Measurements from ENCODE around the gene SATL1.
"Not testable (repeated sequence)": the region's sequence is repeated elsewhere in the genome, so short reads cannot be mapped to it uniquely, and the experiment has no call there.

Gene SATL1

DNA sequence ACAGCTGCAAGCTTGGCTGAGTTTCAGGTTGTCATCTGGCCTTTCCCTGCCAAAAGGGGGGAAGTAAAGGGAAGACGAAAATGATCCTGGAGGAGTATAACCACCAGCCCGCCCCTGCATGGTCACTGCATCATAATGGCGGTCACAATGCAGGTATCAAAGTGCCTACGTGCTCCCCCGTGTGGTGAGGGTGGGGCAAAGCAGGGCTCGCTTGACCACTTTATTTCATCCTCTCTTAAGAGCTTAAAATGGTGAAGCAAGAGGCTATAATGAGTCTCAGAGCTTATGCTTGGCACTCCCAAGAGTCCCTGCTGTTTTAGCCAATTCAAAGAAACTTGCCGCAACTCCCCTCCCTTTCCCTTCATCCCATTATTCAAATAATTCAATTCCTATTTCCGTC lies 134.3 kb downstream of the SATL1 start:
- DNase-seq, result no peak

DNA sequence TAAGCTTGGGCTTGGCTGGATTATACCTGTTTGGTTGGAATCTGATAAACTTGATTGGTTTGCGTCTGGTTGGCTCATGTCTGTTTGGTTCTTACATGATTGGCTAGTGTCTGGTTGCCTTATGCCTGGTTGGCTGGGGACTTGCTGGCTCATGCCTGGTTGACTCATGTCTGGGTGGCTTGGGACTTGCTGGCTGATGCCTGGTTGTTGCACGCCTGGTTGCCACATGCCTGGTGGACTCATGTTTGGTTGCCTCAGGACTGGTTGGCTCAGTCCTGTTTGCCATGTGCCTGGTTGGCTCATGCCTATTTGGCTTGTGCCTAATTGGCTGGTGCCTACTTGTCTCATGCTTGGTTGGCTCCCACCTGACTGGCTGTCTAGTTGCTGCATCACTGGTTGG lies 135.4 kb downstream of the SATL1 start:
- no peak for DNase-seq

DNA sequence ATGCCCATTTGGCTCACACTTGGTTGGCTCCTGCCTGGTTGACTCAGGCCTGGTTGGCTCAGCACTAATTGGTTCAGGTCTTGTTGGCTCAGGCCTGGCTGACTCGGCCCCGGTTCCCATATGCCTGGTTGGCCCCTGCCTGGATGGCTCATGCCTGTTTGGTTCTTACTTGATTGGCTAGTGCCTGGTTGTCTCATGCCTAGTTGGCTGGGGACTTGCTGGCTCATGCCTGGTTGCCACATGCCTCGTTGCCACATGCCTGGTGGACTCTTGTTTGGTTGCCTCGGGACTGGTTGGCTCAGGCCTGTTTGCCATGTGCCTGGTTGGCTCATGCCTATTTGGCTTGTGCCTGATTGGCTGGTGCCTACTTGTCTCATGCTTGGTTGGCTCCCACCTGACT lies 136.2 kb downstream of the SATL1 start:
- no peak for DNase-seq

DNA sequence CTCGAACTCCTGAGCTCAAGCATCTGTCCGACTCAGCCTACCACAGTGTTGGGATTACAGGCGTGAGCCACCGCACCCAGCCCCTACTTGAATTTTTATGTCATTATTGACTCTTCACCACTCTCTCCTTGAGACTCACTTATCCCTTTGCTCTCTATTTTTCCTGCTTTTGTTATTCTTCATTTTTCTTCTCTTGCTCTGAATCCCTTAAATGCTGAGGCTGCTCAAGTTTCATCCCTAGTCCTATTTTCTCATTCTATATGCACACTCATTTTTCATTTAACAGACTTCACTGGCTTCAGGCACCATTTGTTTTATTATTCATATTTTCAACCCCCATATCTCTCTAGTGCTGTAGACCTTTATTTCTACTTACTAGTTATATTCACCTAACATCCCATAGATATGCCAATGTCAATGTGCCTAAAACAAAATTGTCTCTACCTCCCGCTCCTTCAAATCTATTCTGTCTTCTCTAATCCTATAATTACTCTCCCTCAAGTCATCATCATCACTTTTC lies 154.2 kb downstream of the SATL1 start:
- DNase-seq, result no peak

DNA sequence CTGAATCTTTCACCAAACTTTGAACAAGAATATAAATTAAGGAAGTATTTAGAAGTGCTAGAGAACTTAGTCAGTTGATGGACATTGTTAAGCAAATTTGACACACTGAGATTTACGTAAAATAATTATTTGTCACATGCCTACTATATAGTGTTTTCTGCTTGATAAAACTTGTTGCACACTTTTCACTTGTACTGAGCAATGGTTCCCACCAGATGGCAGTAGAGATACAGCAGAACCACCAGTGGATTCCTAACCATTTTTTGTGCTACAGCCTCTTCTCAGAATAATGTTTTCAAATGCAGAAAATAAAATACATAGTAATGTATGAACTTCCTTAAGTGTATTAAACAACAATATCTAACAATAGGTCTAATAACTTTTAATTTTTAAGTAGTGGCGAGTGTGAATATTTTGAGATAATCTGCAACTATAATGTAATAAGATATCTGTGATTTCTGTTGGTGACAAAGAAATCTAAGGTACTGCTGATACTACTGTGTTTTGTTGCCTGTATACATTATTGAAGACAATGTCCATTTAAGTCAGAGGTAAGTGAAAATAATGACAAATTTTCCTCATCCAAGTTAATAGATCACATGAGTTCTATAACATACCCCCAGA lies 158.7 kb downstream of the SATL1 start:
- DNase-seq, result peak; percentile 8

DNA sequence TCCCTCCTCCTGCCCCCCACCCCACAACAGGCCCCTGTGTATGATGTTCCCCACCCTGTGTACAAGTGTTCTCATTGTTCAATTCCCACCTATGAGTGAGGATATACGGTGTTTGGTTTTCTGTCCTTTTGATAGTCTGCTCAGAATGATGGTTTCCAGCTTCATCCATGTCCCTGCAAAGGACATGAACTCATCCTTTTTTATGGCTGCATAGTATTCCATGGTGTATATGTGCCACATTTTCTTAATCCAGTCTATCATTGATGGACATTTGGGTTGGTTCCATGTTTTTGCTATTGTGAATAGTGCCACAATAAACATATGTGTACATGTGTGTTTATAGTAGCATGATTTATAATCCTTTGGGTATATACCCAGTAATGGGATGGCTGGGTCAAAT lies 166.3 kb downstream of the SATL1 start:
- DNase-seq, result not testable (repeated sequence)

DNA sequence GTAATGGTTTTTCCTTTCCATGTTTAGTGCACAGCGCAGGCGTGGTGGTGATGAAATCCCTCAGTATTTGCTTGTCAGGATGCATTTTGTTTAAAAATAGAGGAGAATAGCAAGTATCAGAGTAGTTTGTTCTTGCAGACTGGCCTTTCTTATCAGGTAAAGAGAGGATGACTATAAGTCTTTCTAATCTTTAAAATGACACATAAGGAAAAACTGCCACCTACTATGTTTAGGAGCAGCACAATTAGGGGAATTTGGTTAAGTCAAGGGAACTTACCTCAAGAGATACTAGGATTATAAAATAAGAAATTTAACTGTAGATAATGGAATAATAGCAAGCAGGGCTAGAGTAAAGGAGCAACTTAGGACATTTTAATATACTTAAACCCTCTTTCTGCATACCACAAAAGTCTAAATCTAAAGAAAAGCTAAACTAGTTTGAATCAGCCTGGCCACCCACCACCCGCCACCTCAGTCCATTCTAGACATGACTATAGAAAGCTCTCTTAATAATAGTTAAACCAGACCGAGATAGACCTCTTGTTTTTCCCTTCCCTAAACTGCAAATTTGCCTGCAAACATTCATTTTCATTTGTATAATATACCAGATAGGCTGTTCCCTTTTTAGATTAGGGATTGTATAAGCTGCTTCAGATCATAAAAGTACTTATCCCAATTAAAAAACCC lies 177.9 kb downstream of the SATL1 start:
- no peak for DNase-seq

DNA sequence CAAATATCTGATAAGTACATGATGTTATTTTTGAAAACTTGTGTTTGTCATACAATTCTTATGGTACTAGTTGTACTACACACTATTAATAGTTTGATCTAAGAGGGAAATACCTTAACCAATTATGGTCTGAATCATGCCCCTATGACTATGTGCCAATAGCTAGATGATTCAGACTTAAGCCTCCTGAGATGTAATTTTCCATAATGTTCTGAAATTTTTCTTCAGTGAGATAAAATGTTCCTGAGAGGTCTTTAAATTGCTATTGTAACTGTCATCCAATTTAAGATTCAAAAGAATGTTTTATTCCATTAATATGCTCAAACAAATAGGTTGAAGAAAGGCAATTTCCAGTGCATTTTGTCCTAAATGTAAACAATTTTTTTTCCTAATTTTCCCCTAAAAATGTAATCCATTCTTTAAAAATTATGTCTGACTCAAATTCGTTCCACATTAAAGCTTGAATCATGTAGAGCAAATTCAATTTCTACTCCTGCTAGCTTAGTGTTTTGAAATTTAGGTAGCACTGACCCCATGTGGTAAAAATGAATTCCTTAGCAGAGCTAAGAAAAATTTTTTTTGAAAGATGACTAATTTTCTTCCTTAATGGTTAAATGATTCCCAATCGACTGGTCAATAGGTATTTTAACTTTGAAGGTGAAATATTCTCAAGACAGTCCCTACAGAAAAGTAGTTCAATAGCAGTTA lies 190.8 kb downstream of the SATL1 start:
- DNase-seq, result no peak

DNA sequence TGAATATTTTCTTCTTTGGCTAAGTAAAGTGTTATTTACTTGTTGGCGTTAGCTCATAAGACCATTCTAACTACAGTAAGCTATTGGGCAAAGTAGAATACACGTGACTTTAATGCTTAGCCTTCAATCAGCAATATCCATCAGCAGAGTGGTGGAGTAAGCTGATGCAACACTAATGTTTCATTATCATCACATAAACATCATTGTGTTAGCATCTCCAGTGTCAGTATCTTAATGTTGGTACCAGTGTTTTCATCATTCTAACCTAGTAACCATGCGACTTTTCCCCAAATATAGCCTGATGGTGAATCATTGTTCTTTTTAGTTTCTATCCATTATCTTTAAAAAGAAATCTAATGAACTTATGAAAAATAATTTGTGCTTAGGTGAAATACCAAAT lies 191.4 kb downstream of the SATL1 start:
- no peak for DNase-seq

DNA sequence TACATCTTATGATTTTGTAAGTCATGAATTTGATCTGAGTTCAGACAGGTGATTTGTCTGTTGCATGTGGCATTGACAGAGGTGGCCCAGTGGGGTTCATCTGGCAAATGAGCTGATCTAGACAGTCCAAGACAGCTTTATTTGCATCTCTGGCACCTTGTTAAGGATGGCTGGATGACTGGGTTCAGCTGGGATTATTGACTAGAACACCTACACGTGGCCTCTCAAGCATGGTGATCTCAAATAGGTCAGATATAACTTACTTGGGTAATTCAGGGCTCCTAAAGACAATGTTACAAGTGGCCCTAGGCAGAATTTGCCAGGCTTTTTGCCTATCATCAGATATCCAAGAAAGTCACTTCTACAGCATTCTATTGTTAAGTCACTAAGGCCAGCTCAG lies 192.0 kb downstream of the SATL1 start:
- no peak for DNase-seq

Measured in activated gamma-delta T cell treated with Interleukin-2 at 50 U/mL for 16 hours (primary cell).